HG03060 (cell line): Measurements from ENCODE around the gene NPSR1.
"Not testable (repeated sequence)": the region's sequence is repeated elsewhere in the genome, so short reads cannot be mapped to it uniquely, and the experiment has no call there.

Experiments
- ATAC-seq: cut with Tn5 transposase; IDR thresholded peaks from one replicate; pipeline ENCODE4 v1.9.1; 2021; ENCODE audit warnings: low read depth, moderate number of reproducible peaks; ENCODE audit not compliant: unreplicated experiment

Gene NPSR1

DNA sequence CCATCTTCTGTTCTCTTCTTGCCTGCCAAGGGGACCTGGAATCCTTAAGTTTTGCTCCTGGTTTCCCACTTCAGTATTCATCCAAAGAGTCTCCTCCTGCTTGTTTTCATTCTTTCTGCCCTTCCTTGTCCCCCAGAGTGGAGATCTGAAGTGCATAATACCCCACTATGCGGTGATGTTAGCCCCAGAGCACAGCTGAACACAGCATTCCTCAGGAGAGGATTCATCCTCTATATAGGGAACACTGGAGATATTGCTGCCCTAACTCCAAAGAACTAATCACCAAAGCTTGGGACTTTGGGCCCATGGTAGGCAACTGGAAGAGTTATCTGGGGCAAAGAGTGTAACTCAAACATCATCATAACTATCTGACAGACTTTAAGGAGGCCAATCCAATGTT is 201.3 kb downstream of the NPSR1 start:
- not testable (repeated sequence) for ATAC-seq

DNA sequence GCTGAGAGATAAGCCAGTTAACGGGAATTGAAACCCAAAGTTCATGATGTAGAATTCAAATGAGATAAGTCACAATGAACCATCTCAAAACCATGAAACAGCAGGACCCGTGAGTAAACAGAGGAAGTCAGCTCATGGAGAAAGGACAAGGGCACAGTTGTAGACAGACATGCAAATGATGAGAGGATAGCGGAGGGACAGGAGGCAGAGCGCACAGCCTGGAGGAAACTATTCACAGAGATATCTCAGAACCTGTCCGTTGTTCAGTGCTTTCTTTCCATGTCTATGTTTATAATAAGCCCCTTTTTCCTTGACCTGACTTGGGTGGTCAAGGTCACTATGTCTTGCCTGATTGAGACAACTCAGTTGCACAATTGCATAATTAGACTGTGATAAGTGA is 208.2 kb downstream of the NPSR1 start:
- ATAC-seq, result not testable (repeated sequence)

DNA sequence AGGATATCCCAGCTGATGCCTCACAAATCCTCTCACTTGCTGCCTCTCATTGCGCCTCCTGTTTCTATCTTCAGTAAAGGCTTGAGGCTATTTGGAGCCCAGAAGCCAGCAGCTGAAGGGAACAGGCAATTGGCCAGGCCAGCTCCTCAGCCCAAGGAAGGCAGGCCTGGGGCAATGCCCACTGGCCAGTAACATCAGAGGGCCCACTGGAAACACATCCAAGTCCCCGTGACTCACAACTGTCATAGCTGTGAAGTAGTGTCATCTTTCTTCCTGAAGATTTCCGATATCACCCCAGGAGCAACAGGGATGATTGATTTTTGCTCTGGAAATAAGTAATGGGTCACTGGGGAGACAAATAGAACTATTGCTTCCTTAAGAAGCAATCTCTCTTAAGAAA is 209.3 kb downstream of the NPSR1 start:
- ATAC-seq, result not testable (repeated sequence)

DNA sequence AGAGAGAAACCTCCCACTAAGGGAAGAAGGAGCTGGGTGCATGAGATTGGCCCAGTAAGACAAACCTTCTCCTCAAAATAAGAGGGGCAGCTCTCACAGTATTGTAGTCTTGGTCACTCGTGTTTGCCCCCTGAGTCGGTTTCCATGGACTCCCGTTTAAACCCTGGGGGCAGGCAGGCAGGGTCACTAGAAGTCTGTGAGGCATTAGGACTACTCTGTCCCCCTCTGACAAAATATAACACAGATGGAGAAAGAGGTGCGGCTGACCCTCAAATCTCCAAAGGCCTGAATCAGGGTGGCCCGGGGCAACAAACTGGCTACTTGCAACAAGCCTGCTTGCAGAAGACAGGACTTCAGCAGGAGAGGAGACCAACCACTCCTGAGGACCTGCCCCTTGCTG is 210.6 kb downstream of the NPSR1 start:
- ATAC-seq, result not testable (repeated sequence)

DNA sequence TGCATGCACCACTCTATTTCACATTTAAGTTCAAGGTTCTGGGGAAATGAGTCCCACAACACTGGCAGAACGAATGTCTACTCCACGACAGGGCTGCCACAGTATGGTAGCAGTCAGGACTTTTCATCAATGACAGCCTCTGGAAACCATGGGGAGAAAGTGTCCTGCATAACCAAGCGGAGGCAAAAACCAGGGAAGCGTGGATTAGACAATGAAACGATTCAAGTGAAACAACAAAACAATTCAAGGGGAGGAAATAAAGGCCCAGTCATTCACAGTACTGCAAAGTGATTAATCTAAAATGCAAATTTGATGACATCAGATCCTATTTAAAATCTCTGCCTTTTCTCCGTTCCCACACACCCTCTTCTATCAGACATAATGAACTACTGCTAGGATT is 211.0 kb downstream of the NPSR1 start:
- ATAC-seq, result no peak

DNA sequence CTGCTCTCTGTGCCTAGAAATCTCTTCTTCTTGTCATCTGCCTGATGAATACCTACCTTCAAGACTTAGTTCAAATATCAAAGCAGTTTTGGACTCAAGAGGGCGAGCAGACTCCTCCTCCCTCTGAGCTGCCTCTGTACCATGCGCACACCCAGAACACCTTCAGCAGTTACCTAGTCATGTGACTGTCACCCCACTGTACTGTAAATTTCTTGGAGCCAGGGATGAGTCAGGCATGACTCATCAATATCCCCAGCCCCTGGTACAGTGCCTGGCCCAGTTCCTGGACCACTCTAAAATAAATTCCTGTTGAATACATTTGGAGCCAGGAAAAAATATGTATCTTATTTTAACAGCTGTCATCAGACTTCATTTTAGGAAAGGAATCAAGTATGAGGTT is 212.0 kb downstream of the NPSR1 start:
- ATAC-seq, result not testable (repeated sequence)

DNA sequence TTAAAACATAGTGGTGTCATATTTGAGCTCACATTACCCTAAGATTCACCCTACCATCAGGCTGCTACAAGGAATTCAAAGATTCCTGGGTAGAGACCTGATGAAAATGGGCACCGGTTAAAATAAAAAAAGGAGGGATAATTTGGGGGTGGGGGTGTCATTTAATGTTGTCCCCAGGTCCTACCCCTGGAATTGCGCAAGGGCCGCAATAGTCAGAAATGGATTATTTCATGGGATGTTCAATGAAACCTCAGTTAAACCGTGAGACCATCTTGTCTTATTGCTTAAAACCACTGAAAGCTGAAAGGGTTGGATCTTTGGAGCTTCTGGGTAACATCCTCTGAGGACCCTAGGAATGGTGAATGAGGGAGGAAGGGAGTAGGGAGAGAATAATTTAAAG is 216.3 kb downstream of the NPSR1 start:
- not testable (repeated sequence) for ATAC-seq

DNA sequence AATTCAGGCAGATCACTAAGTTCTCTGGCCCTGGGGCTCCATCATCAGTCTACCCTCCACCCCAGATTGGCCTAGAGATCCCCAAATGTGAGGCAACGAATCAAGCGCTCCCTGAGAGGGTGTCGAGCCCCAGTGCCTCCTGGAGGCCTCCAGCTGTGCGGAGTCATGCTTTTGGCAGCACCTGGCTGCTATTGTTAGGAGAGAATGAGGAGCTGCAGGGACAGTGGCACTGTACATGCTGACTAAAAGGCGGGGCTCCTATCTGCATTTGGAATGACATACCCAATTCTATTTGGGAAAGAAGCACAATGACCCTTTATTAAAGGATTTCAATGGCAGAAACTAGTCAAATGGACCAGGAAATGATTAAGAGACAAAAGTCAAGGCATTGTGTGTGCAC is 217.5 kb downstream of the NPSR1 start:
- no peak for ATAC-seq

DNA sequence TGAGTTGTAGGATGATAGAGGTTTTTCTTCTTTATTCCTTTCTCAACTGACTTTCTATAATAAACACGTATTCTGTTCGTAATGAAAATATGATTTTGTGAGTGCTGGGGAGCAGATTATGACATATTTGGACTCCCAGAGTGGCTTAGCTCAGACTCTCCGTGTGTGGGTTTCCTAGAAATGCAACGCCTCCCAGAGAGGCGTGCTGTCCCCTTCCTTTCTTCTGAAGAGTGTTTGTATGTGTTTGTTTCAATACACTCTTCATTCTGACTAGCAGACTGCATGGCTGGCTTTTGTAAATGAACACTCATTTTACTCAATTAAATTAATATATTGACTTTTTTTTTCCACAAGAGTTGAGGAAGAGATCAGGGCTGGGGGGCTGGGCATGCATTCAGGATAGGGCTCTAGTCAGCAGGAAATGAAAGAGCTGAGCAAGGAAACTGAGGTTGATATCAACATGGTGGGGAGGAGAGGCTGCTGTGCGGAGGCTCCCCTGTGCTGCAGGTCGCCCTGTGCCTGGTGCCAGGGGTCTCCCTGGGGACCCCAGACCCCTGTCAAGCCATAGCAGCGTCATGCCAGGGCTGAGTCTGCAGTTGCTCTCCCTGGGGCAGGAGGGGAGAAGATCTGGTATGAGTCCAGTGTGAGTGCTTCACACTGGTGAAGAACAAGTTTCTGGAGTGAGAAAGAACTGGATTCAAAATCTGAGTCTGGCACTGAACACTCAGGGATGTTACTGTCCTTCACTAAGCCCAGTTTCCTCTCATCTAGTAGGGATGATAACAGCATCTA is 221.1 kb downstream of the NPSR1 start:
- not testable (repeated sequence) for ATAC-seq

DNA sequence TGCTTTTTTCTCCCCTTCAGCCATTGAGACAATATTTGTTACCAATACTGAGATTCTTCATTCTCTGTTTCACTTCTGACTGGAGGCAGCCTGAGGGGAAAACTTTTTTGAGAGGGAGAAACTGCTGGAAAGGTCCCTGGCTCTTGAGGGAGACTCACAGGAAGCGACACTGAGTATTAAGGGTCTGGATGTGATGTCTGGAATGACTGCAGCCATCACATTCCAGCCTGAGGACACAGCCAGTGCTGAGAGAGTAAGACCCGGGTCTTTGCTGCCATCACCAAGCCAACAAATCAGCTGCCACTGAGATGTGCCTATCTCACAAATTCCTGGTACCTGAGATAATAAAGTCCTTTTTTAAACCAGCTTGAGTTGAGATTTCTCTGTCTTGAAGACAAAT is 221.9 kb downstream of the NPSR1 start:
- ATAC-seq, result no peak

DNA sequence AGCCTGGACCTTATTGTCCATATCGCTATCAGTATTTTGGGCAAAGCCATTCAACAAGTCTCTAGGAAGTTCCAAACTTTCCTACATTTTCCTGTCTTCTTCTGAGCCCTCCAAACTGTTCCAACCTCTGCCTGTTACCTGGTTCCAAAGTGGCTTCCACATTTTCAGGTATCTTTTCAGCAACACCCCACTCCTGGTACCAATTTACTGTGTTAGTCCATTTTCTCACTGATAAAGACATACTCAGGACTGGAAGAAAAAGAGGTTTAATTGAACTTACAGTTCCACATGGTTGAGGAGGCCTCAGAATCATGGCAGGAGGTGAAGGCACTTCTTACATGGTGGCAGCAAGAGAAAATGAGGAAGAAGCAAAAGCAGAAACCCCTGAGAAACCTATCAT is 225.8 kb downstream of the NPSR1 start:
- not testable (repeated sequence) for ATAC-seq

DNA sequence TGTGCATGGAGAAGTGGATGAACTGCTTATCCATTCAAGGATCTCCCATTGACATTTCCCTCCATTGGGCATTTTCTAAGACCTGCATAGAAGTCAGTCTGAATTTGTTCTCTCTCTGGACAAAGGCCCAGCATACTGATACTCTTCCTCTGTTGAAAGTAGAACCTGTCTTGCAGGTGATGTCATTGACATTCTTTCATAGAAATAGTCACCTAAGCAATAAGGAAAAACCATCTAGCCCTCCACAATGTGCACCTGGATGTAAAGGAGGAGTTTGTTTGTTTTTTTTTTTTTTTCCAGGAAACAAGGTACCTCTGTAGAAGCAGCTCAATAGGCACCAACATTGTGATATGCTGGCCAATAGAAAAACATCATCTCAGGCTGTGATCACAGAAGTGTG is 228.8 kb downstream of the NPSR1 start:
- no peak for ATAC-seq

DNA sequence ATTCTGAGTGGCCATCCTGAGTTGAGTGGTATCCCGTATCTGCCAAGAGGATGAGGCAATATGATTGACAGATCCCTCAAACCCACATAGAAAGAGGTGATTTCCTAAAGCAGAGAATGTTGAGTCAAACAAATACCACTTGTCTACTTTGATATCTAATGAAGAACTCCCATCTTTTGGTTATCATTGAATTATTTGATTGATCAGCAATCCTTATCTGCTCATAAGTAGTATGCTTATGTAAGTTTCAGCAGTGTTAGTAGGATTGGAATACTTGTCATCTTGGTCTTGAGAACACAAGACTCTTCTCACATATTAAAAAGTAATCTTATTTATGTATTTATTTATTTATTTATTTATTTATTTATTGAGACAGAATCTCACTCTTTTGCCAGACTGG is 231.9 kb downstream of the NPSR1 start:
- ATAC-seq, result no peak

DNA sequence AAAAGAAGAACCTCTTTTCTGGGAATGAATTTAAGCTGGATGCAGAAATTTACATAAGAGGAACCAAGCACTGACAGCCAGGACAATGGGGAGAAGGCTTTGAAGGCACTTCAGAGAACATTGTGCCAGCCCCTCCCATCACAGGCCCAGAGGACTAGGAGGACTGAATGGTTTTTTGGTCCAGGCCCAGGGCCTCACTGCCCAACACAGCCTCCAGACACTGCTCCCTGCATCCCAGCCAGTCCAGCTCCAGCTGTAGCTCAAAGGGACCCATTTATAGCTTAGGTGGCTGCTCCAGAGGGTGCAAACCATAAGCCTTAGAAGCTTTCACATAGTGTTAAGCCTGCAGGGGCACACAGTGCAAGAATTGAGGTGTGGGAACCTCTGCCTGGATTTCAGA is 237.2 kb downstream of the NPSR1 start:
- no peak for ATAC-seq
